Mucosa of descending colon (tissue), 3 donors: ENCODE results near the gene PEA15. TPM values are rescaled to one million over a fixed set of nuclear protein-coding genes. Genes with fewer than 3 reads are reported as not detected.

Experiments
- ATAC-seq: fragments of 200-7000 bp; cut with Tn5 transposase; one replicate; pipeline ENCODE4 v1.9.1; 2020; ENCODE audit warnings: mild to moderate bottlenecking, moderate library complexity
- DNase-seq, 3 donors: peaks; one replicate each; pipeline ENCODE4 v3.0.0-alpha.2; 2020
- H3K36me3 ChIP-seq: fragments of 200-600 bp; one replicate; pipeline ENCODE4 v1.8.0; 2021; ENCODE audit warnings: low read depth, mild to moderate bottlenecking
- H3K4me1 ChIP-seq: fragments of 200-600 bp; one replicate; pipeline ENCODE4 v1.8.0; 2021; ENCODE audit warnings: low read depth, mild to moderate bottlenecking
- H3K4me3 ChIP-seq: fragments of 200-600 bp; one replicate; pipeline ENCODE4 v1.8.0; 2021; ENCODE audit warnings: mild to moderate bottlenecking
- H3K9me3 ChIP-seq: fragments of 200-600 bp; one replicate; pipeline ENCODE4 v1.8.0; 2021; ENCODE audit warnings: mild to moderate bottlenecking
- intact Hi-C, 2 donors: fragments of 100-400 bp; cut with DNase I in 1 of 2; cut with micrococcal nuclease in 1 of 2; formaldehyde crosslinking; loops; one replicate each; pipeline versions ENCODE4 v1.11.0 to v1.11.1; 2022; cut with DNase I, micrococcal nuclease
- long read RNA-seq, 2 donors: library from polyadenylated mRNA; unstranded; transcript quantifications; one replicate each; pipeline ENCODE4 v2.0.0, GENCODE V29; 2019 to 2021
- total RNA-seq, 3 donors: library from RNA; stranded (reverse); fragmentation: NEBNext Ultra II Directional in 2 of 3; extraction: Animal tissue kit (Norgen Biotek cat#: 25700) in 2 of 3; gene quantifications; one replicate each; pipeline versions ENCODE4 v1.2.1 to v1.2.4, GENCODE V29; 2021 to 2023
- TF ChIP-seq, protein P1 (sequence below): fragments of 200-600 bp; IDR thresholded peaks from one replicate; pipeline ENCODE4 v1.8.0; 2022; ENCODE audit warnings: antibody characterized with exemption, mild to moderate bottlenecking
- donor health status: DM: no; HTN: no; CAD: no; lungs with moderate emphysema.
- donor health status: DM: no; HTN: no; CAD: no.
- donor health status: DM: no; HTN: yes; CAD: no.

The PEA15 gene
- total RNA-seq: 100 to 1,000 TPM in 1 of 3 donors, 10 to 100 TPM in 2; 31.6 to 125 (median 36.6) TPM
- long read RNA-seq, donor 1, transcript PEA15-201 (4 exons, 2,471 nt): major isoform, 44 of 75 reads
- long read RNA-seq, donor 1, partial matches to known transcripts: 10 of 75 reads
- long read RNA-seq, donor 1, other reads (novel, unspliced or antisense): 18 of 75 reads
- long read RNA-seq, donor 2, partial matches to known transcripts: 1 of 8 reads
- long read RNA-seq, donor 2, other reads (novel, unspliced or antisense): 3 of 8 reads

GRCh38 chr1:160205242-160206035 is at the start of gene PEA15:
PEA15 (plus strand) TSS chr1:160205384; CDS start chr1:160211545, 6,161 bp downstream.
- no peaks in the 10 kb centered on the region for H3K9me3 ChIP-seq
- peaks cover 17% of the 10 kb centered on the region for H3K4me1 ChIP-seq

DNA sequence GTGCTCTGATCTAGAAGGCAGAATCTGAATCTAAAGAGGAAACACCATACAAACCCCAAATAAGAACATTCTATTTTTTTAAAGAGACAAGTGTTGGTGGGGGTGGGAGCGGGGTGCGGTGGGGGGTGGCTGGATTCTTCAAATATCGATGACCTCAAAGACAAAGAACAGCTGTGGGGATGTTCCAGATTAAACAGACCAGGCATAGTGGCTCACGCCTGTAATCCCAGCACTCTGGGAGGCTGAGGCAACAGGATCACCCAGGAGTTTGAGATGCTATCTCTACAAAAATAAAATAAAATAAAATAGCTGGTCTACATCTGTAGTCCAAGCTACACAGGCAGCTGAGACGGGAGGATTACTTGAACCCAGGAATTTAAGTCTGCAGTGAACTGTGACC is 48.8 kb upstream of the PEA15 start:
- no peak for ATAC-seq
- Histone ChIP-seq H3K36me3 (no peaks in the 10 kb centered on the region), H3K4me3 (no peak overlapping the region), H3K4me1 (no peaks in the 10 kb centered on the region), H3K9me3 (no peaks in the 10 kb centered on the region)
- TF ChIP-seq, protein P1, sequence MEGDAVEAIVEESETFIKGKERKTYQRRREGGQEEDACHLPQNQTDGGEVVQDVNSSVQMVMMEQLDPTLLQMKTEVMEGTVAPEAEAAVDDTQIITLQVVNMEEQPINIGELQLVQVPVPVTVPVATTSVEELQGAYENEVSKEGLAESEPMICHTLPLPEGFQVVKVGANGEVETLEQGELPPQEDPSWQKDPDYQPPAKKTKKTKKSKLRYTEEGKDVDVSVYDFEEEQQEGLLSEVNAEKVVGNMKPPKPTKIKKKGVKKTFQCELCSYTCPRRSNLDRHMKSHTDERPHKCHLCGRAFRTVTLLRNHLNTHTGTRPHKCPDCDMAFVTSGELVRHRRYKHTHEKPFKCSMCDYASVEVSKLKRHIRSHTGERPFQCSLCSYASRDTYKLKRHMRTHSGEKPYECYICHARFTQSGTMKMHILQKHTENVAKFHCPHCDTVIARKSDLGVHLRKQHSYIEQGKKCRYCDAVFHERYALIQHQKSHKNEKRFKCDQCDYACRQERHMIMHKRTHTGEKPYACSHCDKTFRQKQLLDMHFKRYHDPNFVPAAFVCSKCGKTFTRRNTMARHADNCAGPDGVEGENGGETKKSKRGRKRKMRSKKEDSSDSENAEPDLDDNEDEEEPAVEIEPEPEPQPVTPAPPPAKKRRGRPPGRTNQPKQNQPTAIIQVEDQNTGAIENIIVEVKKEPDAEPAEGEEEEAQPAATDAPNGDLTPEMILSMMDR: no peak
- intact Hi-C loops: no loop called here
- no peak for DNase-seq

More at GRCh38 chr1:160205242-160206035, at the start of gene PEA15:
- Histone ChIP-seq H3K4me3 (peak within 1 kb of the TSS; percentile 74), H3K36me3 (no peaks in the 10 kb centered on the region)
- DNase-seq: peak; percentile 78 to 88 (median 83)
- intact Hi-C loops: no loop called here
- ATAC-seq: peak; percentile 92
- TF ChIP-seq, protein P1: no peak

GRCh38 chr1:160157174-160157573 is 48.0 kb upstream of the PEA15 start:
- no peaks in the 10 kb centered on the region for H3K9me3 ChIP-seq
- H3K36me3 ChIP-seq: no peaks in the 10 kb centered on the region
- DNase-seq (no peak), ATAC-seq (no peak)
- H3K4me1 ChIP-seq: no peaks in the 10 kb centered on the region
- TF ChIP-seq, protein P1: no peak
- intact Hi-C loops: no loop called here
- H3K4me3 ChIP-seq: no peak overlapping the region

DNA sequence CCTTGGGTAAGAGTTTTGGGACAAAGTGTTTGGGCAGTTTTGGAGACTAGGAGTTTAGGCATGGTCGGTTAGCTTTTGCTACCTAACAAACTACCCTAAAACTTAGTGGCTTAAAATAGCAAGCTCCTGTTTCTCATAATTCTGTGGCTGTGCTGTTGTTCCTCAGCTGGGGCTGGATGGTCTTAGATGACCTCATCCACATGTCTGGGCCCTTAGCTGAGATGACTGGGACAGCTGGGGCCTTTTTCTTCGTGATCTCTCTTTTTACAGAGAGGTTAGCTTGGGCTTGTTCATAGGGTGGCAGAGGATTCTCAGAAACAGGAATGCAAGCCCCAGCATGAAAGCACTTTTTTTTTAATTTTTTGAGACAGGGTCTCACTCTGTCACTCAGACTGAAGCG is 47.2 kb upstream of the PEA15 start:
- no peak for DNase-seq
- no peak for ATAC-seq
- H3K36me3 ChIP-seq: no peaks in the 10 kb centered on the region
- intact Hi-C loops: no loop called here
- TF ChIP-seq, protein P1: no peak
- no peaks in the 10 kb centered on the region for H3K9me3 ChIP-seq
- no peak overlapping the region for H3K4me3 ChIP-seq
- H3K4me1 ChIP-seq: no peaks in the 10 kb centered on the region

DNA sequence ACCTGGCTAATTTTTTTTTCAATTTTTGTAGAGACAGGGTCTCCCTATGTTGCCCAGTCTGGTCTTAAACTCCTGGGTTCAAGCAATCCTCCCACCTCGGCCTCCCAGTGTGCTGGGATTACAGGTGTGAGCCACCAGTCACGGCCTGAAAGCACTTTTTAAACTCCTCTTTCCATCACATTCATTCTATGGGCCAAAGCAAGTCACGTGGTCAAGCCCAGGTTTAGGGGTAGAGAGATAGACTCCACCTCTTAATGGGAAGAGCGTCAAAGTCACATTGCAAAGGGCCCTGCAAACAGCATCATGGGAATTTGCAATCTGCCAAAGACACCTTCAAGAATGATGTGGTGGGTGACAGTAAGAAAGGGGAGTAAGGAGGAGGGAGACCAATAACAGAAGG is 46.6 kb upstream of the PEA15 start:
- intact Hi-C loops: no loop called here
- Histone ChIP-seq H3K4me1 (no peaks in the 10 kb centered on the region), H3K36me3 (no peaks in the 10 kb centered on the region), H3K4me3 (no peak overlapping the region), H3K9me3 (no peaks in the 10 kb centered on the region)
- ATAC-seq (no peak), DNase-seq (no peak)
- TF ChIP-seq, protein P1: no peak
